ENCODE results near the gene SPECC1. TPM values are rescaled to one million over a fixed set of nuclear protein-coding genes. Genes with fewer than 3 reads are reported as not detected.

The SPECC1 gene
- total and polyA plus RNA-seq, 7 donors = 10.9 to 98.3 (median 43.5) TPM

DNA sequence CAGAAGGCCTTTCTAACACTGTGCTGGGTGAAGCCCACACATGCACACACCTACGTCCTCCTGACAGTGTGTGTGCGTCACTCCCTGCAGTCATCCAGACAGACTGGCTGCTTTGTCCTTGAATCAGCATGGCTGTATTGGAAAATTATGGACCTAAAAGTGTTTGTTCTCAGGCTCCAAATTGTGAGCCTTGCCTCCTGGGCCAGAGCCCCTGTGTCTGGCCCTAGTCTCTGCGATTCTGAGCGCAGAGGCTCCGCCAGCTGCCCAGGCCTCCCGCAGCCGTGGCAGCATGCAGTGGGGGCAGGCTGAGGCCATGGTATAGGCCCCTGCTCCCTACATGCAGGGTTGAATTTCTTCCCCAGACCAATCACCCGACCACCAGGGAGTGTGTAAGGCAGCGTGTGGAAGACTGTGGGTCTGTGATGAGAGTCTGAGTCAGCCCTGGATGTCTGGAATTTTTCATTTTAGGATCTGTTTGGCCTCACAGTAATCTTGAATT is 291.3 kb downstream of the SPECC1 start:
- TF ChIP-seq POLR2A (IDR thresholded peaks at IDR 0.05) (no peak), POLR2AphosphoS5 (IDR thresholded peaks at IDR 0.05) (peak; percentile 21 to 68 (median 56)), EP300 (IDR thresholded peaks at IDR 0.05) (peak in 1 of 4 donors; percentile 32)
- TF ChIP-seq, protein P1, sequence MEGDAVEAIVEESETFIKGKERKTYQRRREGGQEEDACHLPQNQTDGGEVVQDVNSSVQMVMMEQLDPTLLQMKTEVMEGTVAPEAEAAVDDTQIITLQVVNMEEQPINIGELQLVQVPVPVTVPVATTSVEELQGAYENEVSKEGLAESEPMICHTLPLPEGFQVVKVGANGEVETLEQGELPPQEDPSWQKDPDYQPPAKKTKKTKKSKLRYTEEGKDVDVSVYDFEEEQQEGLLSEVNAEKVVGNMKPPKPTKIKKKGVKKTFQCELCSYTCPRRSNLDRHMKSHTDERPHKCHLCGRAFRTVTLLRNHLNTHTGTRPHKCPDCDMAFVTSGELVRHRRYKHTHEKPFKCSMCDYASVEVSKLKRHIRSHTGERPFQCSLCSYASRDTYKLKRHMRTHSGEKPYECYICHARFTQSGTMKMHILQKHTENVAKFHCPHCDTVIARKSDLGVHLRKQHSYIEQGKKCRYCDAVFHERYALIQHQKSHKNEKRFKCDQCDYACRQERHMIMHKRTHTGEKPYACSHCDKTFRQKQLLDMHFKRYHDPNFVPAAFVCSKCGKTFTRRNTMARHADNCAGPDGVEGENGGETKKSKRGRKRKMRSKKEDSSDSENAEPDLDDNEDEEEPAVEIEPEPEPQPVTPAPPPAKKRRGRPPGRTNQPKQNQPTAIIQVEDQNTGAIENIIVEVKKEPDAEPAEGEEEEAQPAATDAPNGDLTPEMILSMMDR (IDR thresholded peaks at IDR 0.05) = no peak
- intact Hi-C loops (cut with DNase I) = no loop called here
- WGBS, 2 donors = 78 to 88% methylated on average over 9 of the region's 9 CpGs
- peak; percentile 76 for DNase-seq
- H3K27ac ChIP-seq = peak overlapping the region in 3 of 4 donors; percentile 76 to 94 (median 82)
- H3K9me3 ChIP-seq = no peaks in the 10 kb centered on the region
- H3K4me1 ChIP-seq = peaks cover 0 to 40% (median 37%) of the 10 kb centered on the region in 4 donors
- H3K27me3 ChIP-seq = no peaks in the 10 kb centered on the region
- no peaks in the 10 kb centered on the region for H3K36me3 ChIP-seq
- H3K4me3 ChIP-seq = no peak overlapping the region

DNA sequence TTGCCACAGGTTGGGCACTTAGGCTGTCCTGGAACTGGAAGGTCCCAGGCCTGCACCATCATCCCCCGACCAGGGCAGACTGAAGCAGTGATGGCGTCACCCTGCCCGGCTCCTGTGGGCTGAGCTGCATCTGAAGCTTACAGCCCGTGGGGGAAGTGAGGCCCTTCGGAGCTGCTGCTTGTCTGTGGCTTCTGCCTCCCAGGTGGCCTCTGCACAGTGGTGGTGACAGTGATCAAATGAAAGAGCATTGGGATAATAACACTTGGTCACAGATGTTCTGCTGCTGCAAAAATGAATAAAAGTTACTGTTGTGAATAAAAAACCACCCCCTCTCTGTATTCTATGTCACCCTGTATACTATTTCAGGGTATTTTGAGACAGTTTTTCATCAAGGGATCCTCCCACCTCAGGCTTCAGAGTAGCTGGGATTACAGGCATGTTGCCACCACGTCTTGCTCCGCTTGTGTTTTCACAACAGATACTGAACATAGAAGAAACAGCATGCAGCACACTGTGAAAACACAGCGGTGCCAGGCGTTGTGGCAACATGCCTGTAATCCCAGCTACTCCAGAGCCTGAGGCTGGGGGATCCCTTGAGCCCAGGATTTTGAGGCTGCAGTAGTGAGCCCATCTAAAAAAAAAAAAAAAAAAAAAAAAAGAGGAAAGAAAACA is 293.2 kb downstream of the SPECC1 start:
- Histone ChIP-seq H3K27ac (peak overlapping the region in 2 of 4 donors; percentile 82 to 94), H3K4me1 (peaks cover 0 to 40% (median 37%) of the 10 kb centered on the region in 4 donors), H3K27me3 (no peaks in the 10 kb centered on the region), H3K9me3 (peaks cover 4 to 6% (median 5%) of the 10 kb centered on the region in 4 donors), H3K4me3 (no peak overlapping the region), H3K36me3 (no peaks in the 10 kb centered on the region)
- TF ChIP-seq EP300 (IDR thresholded peaks at IDR 0.05) (no peak), POLR2AphosphoS5 (IDR thresholded peaks at IDR 0.05) (no peak), POLR2A (IDR thresholded peaks at IDR 0.05) (no peak)
- TF ChIP-seq, protein P1 (IDR thresholded peaks at IDR 0.05) = no peak
- intact Hi-C loops (cut with DNase I) = no loop called here
- 75 to 89% methylated on average over 9 of the region's 9 CpGs for WGBS, 2 donors
- DNase-seq = no peak

GRCh38 chr17:20304961-20305360 is 295.8 kb downstream of the SPECC1 start:
- no peaks in the 10 kb centered on the region for H3K36me3 ChIP-seq
- peaks cover 5 to 8% (median 7%) of the 10 kb centered on the region in 4 donors for H3K9me3 ChIP-seq
- TF ChIP-seq, protein P1 (IDR thresholded peaks at IDR 0.05) = no peak
- TF ChIP-seq EP300 (IDR thresholded peaks at IDR 0.05) (no peak), POLR2AphosphoS5 (IDR thresholded peaks at IDR 0.05) (no peak), POLR2A (IDR thresholded peaks at IDR 0.05) (no peak)
- H3K27ac ChIP-seq = no peak overlapping the region
- peaks cover 0 to 35% (median 33%) of the 10 kb centered on the region in 4 donors for H3K4me1 ChIP-seq
- H3K4me3 ChIP-seq = no peak overlapping the region
- intact Hi-C loops (cut with DNase I) = no loop called here
- no peak for DNase-seq
- 80 to 92% methylated on average over 5 of the region's 5 CpGs for WGBS, 2 donors
- H3K27me3 ChIP-seq = no peaks in the 10 kb centered on the region

- no peaks in the 10 kb centered on the region for H3K36me3 ChIP-seq
- no peaks in the 10 kb centered on the region for H3K27me3 ChIP-seq
- H3K4me3 ChIP-seq = no peak overlapping the region
- no peak for DNase-seq
- peaks cover 0 to 15% (median 13%) of the 10 kb centered on the region in 4 donors for H3K4me1 ChIP-seq
- no peak overlapping the region for H3K27ac ChIP-seq
- intact Hi-C loops (cut with DNase I) = no loop called here
- TF ChIP-seq, protein P1 (IDR thresholded peaks at IDR 0.05) = no peak
- TF ChIP-seq POLR2AphosphoS5 (IDR thresholded peaks at IDR 0.05) (no peak), POLR2A (IDR thresholded peaks at IDR 0.05) (no peak)
- peaks cover 5 to 8% (median 7%) of the 10 kb centered on the region in 4 donors for H3K9me3 ChIP-seq
These were observed 297.8 kb downstream of the SPECC1 start for GRCh38 chr17:20306924-20307323.

Measured in sigmoid colon (tissue), 7 donors.